KBM-7 (cell line): ENCODE measurements around the gene FAM204A.

Experiments used
- DNase-seq: peaks from one replicate; pipeline ENCODE4 v3.0.0-alpha.2; 2015
- in situ Hi-C: fragments of 300-500 bp; cut with MboI; formaldehyde crosslinking; loops from 2 replicates; pipeline ENCODE4 v1.14.3; 2020; ENCODE audit warnings: low sequenced_read_pairs, low pct_unique_long_range_greater_than_20kb, mixed read lengths

The FAM204A gene

GRCh38 chr10:118341791-118342637 lies at the start of gene FAM204A:
Gene FAM204A, minus strand, starts transcription at chr10:118342324. Its CDS starts 5,909 bp downstream, at chr10:118336415.
- peak; percentile 97 for DNase-seq
- in situ Hi-C loops, result no loop called here

- in situ Hi-C loops, result no loop called here
Observed at GRCh38 chr10:118383699-118384098, 41.6 kb upstream of the FAM204A start.

GRCh38 chr10:118383063-118383689 lies 41.1 kb upstream of the FAM204A start:
- DNase-seq, result no peak

More at GRCh38 chr10:118383699-118384098, 41.6 kb upstream of the FAM204A start:
- DNase-seq, result no peak

GRCh38 chr10:118374404-118374803 lies 32.3 kb upstream of the FAM204A start:
- DNase-seq, result no peak
- in situ Hi-C loops, result no loop called here

More at GRCh38 chr10:118383063-118383689, 41.1 kb upstream of the FAM204A start:
- in situ Hi-C loops, result no loop called here

GRCh38 chr10:118373786-118374185 lies 31.7 kb upstream of the FAM204A start:
- no peak for DNase-seq
- in situ Hi-C loops, result no loop called here

GRCh38 chr10:118370499-118370898 lies 28.4 kb upstream of the FAM204A start:
- no peak for DNase-seq
- in situ Hi-C loops, result no loop called here

GRCh38 chr10:118369641-118370205 lies 27.6 kb upstream of the FAM204A start:
- DNase-seq, result no peak
- in situ Hi-C loops, result no loop called here

GRCh38 chr10:118365702-118366101 lies 23.6 kb upstream of the FAM204A start:
- in situ Hi-C loops, result no loop called here
- DNase-seq, result no peak

GRCh38 chr10:118362103-118362502 lies 20.0 kb upstream of the FAM204A start:
- in situ Hi-C loops, result no loop called here
- DNase-seq, result no peak

- in situ Hi-C loops, result no loop called here
Observed at GRCh38 chr10:118358327-118358726, 16.2 kb upstream of the FAM204A start.

GRCh38 chr10:118357841-118358240 lies 15.7 kb upstream of the FAM204A start:
- in situ Hi-C loops, result no loop called here
- DNase-seq, result no peak

More at GRCh38 chr10:118358327-118358726, 16.2 kb upstream of the FAM204A start:
- DNase-seq, result no peak

GRCh38 chr10:118356628-118357027 lies 14.5 kb upstream of the FAM204A start:
- in situ Hi-C loops, result no loop called here
- no peak for DNase-seq

- no peak for DNase-seq
- in situ Hi-C loops, result no loop called here
Observed at GRCh38 chr10:118355234-118355633, 13.1 kb upstream of the FAM204A start.

- in situ Hi-C loops, result no loop called here
- no peak for DNase-seq
Observed at GRCh38 chr10:118349235-118349634, 7.1 kb upstream of the FAM204A start.

- no peak for DNase-seq
- in situ Hi-C loops, result no loop called here
Observed at GRCh38 chr10:118343549-118343948, 1.4 kb upstream of the FAM204A start.

- in situ Hi-C loops, result no loop called here
- no peak for DNase-seq
Observed at GRCh38 chr10:118343115-118343514, 991 bp upstream of the FAM204A start.

- in situ Hi-C loops, result no loop called here
- DNase-seq, result no peak
Observed at GRCh38 chr10:118342638-118343020, 505 bp upstream of the FAM204A start.

GRCh38 chr10:118340486-118340885 lies 1.6 kb downstream of the FAM204A start:
- peak; percentile 74 for DNase-seq
- in situ Hi-C loops, result no loop called here

- DNase-seq, result no peak
- in situ Hi-C loops, result no loop called here
Observed at GRCh38 chr10:118339111-118339510, 3.0 kb downstream of the FAM204A start.

- in situ Hi-C loops, result no loop called here
- no peak for DNase-seq
Observed at GRCh38 chr10:118337356-118337755, 4.8 kb downstream of the FAM204A start.
